Prostate gland (tissue), 2 donors: ENCODE measurements around the gene CDC27. TPM values are rescaled to one million over a fixed set of nuclear protein-coding genes. Genes with fewer than 3 reads are reported as not detected.
A peak's percentile ranks its signal among the peaks of the same experiment; 100 is the strongest.

Experiments used
- DNase-seq: peaks from one replicate; pipeline ENCODE4 v3.0.0-alpha.2; 2019; ENCODE audit warnings: low spot score
- H3K27ac ChIP-seq, 2 donors: fragments of 200-600 bp; sonication (generic); 2 replicates each; pipeline ENCODE4 v1.5.1; 2017 to 2019
- H3K27me3 ChIP-seq: fragments of 200-600 bp; sonication (generic); replicated peaks from 2 replicates; pipeline ENCODE4 v1.5.1; 2019; ENCODE audit not compliant: insufficient read depth
- H3K36me3 ChIP-seq, 2 donors: fragments of 200-600 bp; sonication (generic); 1 replicate in 1 of 2; 2 replicates in 1 of 2; pipeline versions ENCODE4 v1.5.1 to v1.8.1; 2017 to 2019
- H3K4me1 ChIP-seq: fragments of 200-600 bp; sonication (generic); replicated peaks from 2 replicates; pipeline ENCODE4 v1.5.1; 2019
- H3K4me3 ChIP-seq, 2 donors: fragments of 200-600 bp; sonication (generic); 2 replicates each; pipeline ENCODE4 v1.5.1; 2017 to 2019
- H3K9me3 ChIP-seq: fragments of 200-600 bp; sonication (generic); 2 replicates; pipeline ENCODE4 v1.5.1; 2017
- POLR2A ChIP-seq: fragments of 450-650 bp; IDR thresholded peaks from one replicate; pipeline ENCODE4 v1.6.1; 2016; ENCODE audit warnings: antibody characterized with exemption, mild to moderate bottlenecking
- POLR2AphosphoS5 ChIP-seq: sonication (generic); formaldehyde crosslinking; IDR thresholded peaks from one replicate; pipeline ENCODE4 v1.6.1; 2017; ENCODE audit warnings: antibody characterized with exemption
- WGBS: methylation state at CpG from one replicate; pipeline ENCODE4 v1.1.5; 2018; 5-methylcytosine and 5-hydroxymethylcytosine counted together
- intact Hi-C: fragments of 100-400 bp; cut with DNase I; formaldehyde crosslinking; loops from one replicate; pipeline ENCODE4 v1.14.2; 2022
- total RNA-seq, 2 donors: library from RNA; depleted of rRNA; stranded (reverse); fragments of >200 nt; gene quantifications; one replicate each; pipeline ENCODE4 v1.1.0, GENCODE V29; 2016
- TF ChIP-seq, protein P1 (sequence below), 4 experiments: fragments of 200-600 bp in 2 of 4; fragments of 450-650 bp in 2 of 4; sonication (generic) in 2 of 4; IDR thresholded peaks; 1 replicate in 3 of 4; 2 replicates in 1 of 4; pipeline ENCODE4 v1.5.1; 2016 to 2019; ENCODE audit warnings: antibody characterized with exemption in 4 of 4, mild to moderate bottlenecking in 2 of 4, moderate library complexity in 2 of 4

The CDC27 gene
- total RNA-seq, 2 donors from 2014 or later, result 32.2 to 76.9 TPM

DNA sequence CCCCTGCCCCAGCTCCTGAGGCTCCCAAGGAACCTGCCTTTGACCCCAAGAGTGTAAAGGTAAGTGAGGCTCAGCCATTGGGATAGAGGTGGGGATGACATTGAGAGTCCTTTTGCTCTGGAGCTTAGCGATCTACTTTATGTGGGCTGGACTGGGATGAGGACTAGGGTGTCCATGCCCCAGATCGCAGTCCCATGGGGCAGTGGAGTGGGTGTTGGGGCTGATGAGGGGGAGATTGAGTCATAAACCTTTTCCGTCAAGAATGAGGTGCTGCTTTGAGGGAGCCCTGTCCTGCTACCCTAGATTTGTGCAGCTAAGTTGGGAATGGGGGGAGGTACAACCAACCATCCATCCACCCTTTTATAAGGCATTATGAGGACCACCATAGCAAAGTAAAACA lies 20.4 kb upstream of the CDC27 start:
- WGBS, result 94% methylated on average over 3 of the region's 3 CpGs
- Histone ChIP-seq H3K27ac (no peak overlapping the region), H3K27me3 (no peaks in the 10 kb centered on the region), H3K4me1 (no peaks in the 10 kb centered on the region), H3K36me3 (no peaks in the 10 kb centered on the region), H3K4me3 (no peak overlapping the region), H3K9me3 (no peaks in the 10 kb centered on the region)
- no peak for DNase-seq
- intact Hi-C loops, result no loop called here
- TF ChIP-seq POLR2AphosphoS5 (no peak), POLR2A (no peak)
- TF ChIP-seq, protein P1, sequence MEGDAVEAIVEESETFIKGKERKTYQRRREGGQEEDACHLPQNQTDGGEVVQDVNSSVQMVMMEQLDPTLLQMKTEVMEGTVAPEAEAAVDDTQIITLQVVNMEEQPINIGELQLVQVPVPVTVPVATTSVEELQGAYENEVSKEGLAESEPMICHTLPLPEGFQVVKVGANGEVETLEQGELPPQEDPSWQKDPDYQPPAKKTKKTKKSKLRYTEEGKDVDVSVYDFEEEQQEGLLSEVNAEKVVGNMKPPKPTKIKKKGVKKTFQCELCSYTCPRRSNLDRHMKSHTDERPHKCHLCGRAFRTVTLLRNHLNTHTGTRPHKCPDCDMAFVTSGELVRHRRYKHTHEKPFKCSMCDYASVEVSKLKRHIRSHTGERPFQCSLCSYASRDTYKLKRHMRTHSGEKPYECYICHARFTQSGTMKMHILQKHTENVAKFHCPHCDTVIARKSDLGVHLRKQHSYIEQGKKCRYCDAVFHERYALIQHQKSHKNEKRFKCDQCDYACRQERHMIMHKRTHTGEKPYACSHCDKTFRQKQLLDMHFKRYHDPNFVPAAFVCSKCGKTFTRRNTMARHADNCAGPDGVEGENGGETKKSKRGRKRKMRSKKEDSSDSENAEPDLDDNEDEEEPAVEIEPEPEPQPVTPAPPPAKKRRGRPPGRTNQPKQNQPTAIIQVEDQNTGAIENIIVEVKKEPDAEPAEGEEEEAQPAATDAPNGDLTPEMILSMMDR (IDR thresholded peaks at IDR 0.05), result no peak

DNA sequence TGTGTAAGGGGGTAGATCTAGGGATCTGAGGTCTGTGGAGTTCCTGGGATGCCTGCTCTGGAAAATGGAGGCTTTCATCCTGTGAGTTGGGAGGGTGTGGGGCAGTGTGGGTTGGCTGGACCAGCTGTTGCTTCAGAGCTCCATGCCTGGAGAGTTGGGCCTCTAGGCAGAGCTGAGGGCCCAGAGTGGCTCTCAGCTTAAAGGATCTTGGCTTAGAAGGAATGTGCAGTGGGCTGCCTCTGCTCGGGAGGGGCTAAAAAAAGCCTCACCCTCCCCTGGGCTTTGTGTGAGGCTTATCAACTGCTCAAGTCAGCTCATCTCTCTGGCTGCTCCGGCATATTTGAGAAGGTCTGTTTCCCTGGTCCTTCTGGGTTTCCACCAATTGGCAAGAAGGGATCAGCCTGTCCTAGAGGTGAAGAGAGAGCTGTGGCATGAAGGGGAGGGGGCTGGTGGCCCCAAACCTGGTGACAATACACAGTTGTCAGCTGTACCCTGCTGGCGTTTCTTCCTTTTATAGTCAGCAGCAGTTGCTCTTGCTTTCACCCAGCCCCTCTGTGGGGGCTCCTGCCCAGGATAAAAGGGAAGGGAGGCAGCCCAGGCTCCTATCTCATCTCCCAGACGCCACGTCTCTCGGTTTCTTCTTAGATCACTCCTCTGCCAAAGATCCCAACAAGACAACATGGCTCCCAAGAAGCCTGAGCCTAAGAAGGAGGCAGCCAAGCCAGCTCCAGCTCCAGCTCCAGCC lies 19.8 kb upstream of the CDC27 start, which contains the start of gene MYL4:
TSS of gene MYL4 (plus strand) at position 605 of the 745 bp plus-strand sequence. CDS start at position 680, 75 bp downstream.
- Histone ChIP-seq H3K4me1 (no peaks in the 10 kb centered on the region), H3K36me3 (no peaks in the 10 kb centered on the region), H3K4me3 (no peak within 1 kb of the TSS), H3K27ac (no peak within 1 kb of the TSS), H3K27me3 (no peaks in the 10 kb centered on the region), H3K9me3 (no peaks in the 10 kb centered on the region)
- TF ChIP-seq POLR2AphosphoS5 (no peak), POLR2A (no peak)
- TF ChIP-seq, protein P1 (IDR thresholded peaks at IDR 0.05), result no peak
- DNase-seq, result no peak
- WGBS, result 77% methylated on average over 6 of the region's 6 CpGs
- intact Hi-C loops, result no loop called here

DNA sequence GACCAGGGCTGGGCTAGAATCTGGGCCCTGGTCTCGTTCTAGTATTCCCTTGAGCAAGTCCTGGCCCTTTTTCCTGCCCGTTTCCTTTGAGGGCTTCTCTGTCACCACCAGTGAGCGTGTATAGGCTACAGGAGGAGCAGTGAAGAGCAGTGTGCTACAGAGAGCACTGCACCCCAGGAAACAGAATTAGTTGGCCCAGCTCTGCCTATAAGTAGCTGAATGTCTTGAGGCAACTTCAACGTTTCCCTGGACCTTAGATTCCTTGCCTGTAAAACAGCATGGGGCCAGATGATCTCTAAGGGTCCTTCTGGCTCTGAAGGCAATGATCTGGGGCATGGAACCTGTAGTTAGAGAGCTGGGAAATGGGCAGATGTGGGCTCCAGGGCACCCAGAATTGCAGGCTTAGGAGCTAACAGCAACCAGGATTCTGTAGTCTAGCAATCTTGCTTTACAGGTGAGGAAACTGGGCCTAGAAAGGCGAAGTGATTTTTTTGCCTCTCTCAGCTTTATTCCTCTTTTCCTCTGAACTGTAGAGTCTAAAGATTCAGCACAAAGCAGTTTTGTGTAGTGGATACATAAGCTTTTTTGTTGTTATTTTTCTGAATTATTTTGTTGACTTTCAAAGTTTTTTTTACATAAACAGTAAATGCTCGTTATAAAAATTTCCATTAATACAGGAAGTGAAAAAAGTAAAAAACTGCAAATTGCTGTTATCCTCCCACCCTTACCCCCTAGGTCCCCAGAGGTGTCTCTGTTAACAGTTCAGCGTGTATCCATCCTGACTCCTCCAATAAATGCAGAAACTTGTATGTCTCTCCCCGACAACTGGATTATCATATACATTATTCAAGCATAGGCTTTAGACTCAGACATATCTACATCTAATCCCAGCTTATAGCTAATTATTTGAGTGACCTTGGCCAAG lies 18.3 kb upstream of the CDC27 start:
- WGBS, result 86% methylated on average over 8 of the region's 8 CpGs
- intact Hi-C loops, result no loop called here
- no peaks in the 10 kb centered on the region for H3K36me3 ChIP-seq
- no peaks in the 10 kb centered on the region for H3K4me1 ChIP-seq
- no peaks in the 10 kb centered on the region for H3K27me3 ChIP-seq
- TF ChIP-seq POLR2A, result no peak
- TF ChIP-seq, protein P1 (IDR thresholded peaks at IDR 0.05), result no peak
- TF ChIP-seq POLR2AphosphoS5, result no peak
- no peaks in the 10 kb centered on the region for H3K9me3 ChIP-seq
- H3K27ac ChIP-seq, result no peak overlapping the region
- no peak for DNase-seq
- no peak overlapping the region for H3K4me3 ChIP-seq

DNA sequence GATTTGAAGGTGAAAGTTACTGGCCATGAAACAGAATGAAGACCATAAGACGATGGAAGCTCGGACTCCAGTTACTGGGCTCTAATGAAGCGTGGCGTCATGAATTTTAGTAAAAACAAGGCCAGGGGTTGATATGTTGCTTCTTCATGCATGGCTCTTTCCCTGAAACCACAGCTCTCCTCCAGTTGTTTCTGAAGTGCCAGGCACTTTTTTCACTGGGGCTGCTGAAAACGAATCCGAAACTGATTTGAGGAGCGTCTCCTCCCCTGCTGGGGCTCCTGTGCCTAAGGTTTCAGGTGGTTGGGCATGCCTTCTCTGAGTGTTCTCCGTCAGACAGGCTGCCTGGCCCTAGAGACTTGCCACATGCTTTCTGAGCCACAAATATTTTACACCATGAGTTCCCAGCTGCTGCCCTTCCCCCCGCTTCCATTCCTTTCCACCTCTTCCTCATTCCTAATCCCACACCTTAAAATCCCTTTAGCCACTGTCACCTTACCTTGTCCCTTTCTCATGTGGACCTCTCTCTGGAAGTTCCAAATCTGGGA lies 16.4 kb upstream of the CDC27 start:
- peak; percentile 57 for DNase-seq
- Histone ChIP-seq H3K4me3 (no peak overlapping the region), H3K9me3 (no peaks in the 10 kb centered on the region), H3K36me3 (no peaks in the 10 kb centered on the region), H3K27me3 (no peaks in the 10 kb centered on the region), H3K27ac (peak overlapping the region; percentile 9 to 57), H3K4me1 (no peaks in the 10 kb centered on the region)
- TF ChIP-seq POLR2A (no peak), POLR2AphosphoS5 (peak; percentile 48)
- intact Hi-C loops, result no loop called here
- WGBS, result 45% methylated on average over 9 of the region's 9 CpGs
